Stimulated activated naive CD4-positive, alpha-beta T cell (primary cell): Measurements from ENCODE around the gene CDKN2B-AS1.
"Not testable (repeated sequence)": the region's sequence is repeated elsewhere in the genome, so short reads cannot be mapped to it uniquely, and the experiment has no call there.

ENCODE experiments used
- DNase-seq, 6 experiments: peaks; one replicate each; lab custom pipeline; 2025; lab: John Stamatoyannopoulos, UW

Gene CDKN2B-AS1

DNA sequence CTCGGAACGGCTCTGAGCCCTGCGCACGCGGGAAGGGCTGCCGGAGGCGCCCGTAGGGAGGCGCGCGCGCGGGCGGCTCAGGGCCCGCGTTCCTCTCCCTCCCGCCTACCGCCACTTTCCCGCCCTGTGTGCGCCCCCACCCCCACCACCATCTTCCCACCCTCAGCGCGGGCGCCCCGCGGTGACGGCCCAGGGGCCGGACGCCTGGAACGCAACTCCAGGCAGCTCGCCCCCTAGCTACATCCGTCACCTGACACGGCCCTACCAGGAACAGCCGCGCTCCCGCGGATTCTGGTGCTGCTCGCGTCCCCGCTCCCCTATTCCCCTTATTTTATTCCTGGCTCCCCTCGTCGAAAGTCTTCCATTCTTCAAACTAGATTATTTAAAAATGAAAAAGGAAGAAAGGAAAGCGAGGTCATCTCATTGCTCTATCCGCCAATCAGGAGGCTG lies at the start of gene CDKN2B-AS1:
CDKN2B-AS1 (plus strand) TSS at position 236 of the 450 bp plus-strand sequence.
- peak in 3 of 6 experiments; percentile 38 to 63 (median 47) for DNase-seq

DNA sequence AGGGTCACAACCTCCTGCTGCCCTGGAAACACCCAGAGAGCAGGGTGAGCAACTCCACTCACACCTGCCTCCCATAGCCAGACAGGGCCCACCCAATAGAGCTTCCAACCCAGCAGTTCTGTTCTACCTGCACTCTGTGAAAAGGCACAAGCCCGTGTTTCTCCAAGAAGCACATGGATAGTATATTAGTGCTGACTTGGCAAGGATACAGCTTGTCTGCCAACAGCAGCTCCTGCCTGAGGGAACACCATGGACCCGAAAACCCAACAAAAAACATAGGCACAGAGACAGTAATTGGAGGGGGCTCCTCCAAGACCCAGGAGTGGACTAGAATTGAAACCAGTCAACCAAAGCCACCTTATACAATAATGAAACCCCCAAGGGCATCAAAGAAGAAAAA lies 49.0 kb upstream of the CDKN2B-AS1 start:
- no peak for DNase-seq

DNA sequence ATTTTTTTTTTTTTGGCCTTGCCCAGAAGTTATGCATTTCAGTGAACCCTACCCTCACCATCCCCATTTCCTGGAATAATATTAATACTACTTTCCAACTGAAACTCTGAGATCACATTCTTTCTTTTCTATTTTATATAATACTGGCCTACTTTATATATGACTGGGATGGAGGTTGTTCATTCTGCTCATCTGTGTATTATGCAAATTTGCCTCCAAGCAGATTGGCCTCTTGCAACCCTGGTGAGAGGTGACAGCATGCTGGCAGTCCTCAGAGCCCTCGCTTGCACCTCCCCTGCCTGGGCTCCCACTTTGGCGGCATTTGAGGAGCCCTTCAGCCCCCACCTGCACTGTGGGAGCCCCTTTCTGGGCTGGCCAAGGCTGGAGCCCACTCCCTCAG lies 35.8 kb upstream of the CDKN2B-AS1 start:
- DNase-seq = no peak

DNA sequence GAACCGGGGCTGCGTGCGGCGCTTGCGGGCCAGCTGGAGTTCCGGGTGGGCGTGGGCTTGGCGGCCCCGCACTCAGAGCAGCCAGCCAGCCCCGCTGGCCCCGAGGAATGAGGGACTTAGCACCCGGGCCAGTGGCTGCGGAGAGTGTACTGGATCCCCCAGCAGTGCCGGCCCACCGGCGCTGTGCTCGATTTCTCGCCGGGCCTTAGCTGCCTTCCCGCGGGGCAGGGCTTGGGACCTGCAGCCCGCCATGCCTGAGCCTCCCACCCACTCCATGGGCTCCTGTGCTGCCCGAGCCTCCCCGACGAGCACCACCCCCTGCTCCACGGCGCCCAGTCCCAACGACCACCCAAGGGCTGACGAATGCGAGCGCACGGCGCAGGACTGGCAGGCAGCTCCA lies 35.3 kb upstream of the CDKN2B-AS1 start:
- DNase-seq = not testable (repeated sequence)

DNA sequence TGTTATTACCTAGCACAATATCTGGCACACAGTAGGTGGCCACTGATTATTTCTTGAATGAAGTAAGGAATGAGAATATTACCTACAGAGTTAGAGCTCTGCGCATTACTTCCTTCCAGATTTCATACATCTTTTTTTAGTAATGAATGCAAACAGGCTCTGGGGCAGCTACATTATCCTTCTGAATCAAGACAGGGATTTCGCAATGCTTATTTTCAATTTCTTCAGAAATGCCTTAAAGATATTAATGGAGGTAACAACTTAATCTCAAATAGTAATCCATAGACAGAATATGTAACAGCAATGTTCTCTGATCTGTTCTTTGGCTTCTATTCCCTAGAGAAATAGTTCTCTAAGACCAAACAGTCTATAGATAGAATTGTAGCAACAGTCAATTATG lies 33.0 kb upstream of the CDKN2B-AS1 start:
- no peak for DNase-seq

DNA sequence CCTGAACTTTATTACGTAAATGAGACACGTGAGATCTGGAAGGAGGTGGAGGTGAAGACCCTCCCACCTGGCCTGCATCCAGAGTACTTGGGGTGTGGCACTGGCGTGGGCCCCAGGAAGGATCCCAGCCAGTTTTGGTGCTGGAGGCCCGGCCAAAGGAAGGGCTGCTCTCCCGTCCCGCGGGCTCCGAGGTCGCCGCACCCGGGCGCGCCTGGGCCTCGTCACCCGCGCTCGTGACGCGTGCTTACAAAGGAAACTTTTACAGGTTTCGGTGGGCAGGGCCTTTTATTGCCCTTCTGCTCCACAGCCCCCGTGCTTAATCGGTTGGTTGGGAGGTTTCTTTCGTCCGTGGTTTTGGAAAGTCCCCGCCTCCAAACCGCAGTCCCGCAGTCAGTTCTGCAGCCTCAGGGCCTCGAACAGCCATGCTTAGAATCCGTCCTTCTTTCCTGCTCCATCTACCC lies 29.6 kb upstream of the CDKN2B-AS1 start:
- peak in 5 of 6 experiments; percentile 17 to 55 (median 28) for DNase-seq

DNA sequence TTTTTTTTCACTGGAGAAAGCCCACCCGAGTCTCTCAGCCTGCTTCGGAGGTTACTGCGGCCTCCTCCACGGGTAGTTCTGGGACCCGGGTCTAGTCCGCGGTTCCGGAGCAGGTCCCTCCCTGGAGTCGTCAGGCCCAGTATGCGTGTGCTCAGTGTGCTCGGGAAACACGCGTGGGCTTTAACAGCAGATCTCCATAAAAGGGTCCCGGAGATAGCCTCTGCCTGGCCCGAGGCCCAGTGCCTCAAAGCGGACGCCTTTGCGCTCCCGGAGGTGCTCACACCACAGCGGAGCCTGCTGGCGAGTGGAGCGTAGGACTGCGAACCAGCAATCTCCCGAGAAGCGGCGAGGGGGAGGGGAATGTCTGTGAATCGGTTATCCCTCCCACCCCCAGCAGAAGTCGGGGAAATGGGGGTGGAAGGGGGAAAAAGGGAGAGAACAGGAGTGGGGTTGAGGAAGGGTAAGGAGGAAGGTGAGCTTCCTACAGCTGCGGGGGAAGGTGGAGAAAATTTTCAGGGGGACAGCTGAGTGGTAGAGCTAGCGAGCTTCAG lies 29.1 kb upstream of the CDKN2B-AS1 start:
- peak in 2 of 6 experiments; percentile 11 to 21 for DNase-seq

DNA sequence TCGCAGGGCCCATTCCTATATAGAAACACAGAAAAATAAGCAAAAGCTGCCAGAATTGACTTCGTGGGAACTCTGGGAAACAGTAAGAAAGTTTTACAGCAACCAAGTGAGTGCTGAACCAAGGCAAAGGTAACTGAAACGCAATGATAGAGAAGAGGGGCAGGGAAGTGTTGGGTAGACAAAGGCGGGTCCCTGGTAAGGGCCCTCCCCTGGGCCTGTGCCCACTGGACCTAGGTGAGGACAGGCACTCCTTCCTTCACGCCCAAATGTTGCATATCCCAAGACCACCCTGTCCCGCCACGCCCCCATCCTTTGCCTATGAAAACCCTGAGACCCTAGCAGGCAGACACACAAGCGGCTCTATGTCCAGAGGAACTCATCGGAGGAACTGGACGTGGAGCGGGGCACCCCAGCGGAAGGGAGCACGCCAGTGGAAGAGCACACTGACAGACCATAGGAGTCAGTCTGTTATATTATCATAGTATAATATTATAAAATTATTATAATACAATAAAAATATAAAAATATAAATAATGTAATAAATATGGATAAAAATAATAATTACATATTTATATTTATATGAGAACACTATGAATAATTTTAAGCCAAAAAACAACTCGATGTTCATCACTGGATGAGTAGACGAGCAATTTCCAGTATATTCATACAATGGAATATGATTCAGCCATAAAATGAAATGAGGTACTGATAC lies 28.3 kb upstream of the CDKN2B-AS1 start:
- no peak for DNase-seq

DNA sequence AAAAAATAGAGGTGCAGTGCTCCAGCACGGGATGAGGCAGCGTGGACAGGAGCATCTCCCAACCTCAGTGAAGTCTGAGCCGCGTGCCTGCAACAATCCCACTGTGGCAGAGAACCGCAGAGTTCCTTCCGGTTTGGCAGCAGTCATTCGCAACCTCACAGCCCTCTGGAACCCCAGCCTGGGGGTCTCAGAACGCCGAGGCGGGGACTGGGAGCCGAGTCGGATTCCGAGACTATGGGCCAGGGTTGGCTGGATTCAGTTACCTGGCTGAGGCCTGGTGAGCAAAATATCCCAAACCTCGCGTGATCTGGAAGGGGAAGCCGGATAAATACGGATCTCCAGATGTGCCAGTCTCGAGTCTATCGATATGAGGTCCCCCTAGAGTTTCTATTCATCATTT lies 27.4 kb upstream of the CDKN2B-AS1 start:
- peak in 1 of 6 experiments; percentile 28 for DNase-seq

DNA sequence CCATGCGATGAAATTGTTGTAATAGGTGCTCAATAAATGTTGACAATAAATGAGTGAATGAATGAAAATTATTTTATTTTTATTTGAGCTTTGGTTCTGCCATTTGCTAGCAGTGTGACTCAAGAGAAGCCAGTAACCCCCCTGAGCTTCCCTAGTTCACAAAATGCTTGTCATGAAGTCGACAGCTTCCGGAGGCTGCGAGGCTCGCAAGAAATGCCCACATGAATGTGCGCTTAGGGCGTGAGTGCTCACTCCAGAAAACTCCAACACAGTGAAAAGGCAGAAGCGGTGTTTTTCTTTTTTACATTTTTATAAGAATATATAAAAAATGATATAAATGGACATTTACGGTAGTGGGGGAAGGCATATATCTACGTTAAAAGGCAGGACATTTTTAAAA lies 26.9 kb upstream of the CDKN2B-AS1 start:
- no peak for DNase-seq

DNA sequence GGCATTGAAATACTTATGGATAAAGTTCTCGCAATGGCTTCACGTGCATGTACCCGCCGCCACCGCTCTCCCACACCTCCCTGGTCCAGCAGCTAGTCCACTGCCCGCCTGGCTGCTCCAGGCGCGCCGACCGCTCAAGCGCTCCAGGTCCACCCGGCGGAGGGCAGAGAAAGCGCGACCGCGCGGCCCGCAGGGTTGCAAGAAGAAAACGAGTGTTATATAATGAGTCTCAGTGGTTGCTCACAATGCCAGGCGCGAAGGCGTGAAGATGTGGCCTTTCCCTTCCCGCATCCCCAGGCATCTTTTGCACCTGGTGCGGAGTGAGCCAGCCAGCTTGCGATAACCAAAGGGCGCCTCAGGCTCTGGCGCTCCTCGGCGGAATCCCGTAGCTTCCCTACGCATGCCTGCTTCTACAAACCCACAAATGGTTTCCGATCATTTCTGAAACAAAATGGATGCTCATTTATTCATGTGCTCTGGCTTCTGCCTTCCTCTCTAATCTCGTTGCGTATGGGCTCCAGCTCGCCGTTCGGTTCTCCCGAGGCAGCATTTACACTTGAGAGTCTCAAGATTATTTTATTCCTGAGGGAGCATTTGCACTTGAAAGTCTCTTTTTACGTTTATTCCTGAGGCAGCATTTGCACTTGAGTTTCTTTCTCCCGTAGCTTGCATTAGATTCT lies 26.1 kb upstream of the CDKN2B-AS1 start:
- DNase-seq = peak in 2 of 6 experiments; percentile 29 to 54

DNA sequence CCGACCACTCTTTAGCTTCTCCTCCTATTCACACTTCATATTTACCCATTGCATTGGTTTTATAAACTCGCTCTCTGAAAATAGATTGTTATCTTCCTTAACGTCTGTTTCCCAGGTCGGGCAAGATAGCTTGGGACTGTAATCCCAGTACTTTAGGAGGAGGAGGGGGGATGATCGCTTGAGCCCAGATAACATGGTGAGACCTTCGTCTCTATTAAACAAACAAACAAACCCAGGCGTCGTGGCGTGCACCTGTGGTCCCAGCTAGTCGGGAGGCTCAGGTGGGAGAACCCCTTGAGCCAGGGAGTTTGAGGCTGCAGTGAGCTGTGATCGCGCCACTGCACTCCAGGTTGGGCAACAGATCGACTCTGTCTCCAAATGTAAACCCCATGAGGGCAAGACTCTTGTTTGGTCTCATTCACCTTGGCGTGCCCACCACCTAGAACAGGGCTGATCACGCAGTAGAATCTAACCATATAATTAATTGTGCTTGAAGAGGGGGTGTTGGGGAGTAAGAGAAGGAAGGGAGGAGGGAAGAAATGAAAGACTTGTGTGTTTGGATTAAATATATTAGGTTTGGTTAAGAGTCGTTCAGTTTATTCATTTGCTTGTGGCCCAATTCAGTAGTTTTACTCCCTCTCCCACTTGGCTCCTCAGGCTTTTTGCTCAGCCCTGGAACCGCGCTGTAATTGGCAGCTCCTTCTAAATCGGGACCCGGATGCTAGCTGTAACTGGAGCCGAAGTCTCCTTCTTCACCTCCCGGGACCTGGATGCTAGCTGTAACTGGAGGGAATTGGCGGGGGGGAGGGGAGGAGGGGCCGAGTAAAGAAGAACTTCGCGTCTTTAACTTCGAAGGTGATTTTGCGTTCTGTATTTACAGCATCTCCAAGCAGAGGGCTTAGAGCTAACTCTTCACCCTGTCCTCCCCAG lies 25.3 kb upstream of the CDKN2B-AS1 start:
- DNase-seq = peak in 1 of 6 experiments; percentile 51

DNA sequence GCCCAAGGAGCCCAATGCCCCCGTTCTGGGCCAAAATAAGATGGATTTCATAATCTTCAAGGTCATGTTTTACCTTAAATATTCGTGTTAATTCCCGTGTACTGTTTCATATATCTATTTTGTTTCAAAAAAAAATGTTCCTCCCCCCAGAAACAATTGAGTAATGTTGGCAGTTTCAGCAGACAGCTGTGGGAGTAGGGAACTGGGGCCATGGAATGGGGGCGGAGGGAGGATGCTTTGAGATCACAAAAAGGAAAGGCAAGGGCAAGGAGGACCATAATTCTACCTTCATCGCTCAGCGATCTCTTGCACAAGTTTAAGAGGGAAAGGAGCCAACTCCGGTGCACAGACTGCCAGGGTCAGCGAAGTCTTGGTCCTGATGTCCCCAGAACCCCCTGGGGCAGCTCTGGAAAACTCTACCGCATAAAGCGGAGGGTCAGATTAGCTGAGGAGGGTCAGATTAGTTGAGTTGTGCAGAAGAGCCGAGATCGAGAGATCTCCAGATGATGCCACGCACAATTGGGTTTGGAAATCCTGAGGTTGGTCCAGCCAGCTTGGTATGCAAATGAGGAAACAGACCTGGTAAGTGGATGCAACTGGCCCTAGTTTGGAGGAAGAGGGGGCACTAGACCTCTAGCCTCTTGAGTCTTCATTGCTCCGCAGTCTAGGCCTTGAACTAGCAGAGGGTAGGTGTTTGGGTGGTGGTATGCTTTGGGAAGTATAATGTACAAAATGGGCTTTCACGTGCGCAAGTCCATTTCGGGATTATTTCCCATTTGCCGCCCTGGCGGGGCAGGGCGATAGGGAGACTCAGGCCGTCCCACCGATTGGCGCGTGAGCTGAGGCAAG lies 24.4 kb upstream of the CDKN2B-AS1 start:
- peak in 1 of 6 experiments; percentile 10 for DNase-seq

DNA sequence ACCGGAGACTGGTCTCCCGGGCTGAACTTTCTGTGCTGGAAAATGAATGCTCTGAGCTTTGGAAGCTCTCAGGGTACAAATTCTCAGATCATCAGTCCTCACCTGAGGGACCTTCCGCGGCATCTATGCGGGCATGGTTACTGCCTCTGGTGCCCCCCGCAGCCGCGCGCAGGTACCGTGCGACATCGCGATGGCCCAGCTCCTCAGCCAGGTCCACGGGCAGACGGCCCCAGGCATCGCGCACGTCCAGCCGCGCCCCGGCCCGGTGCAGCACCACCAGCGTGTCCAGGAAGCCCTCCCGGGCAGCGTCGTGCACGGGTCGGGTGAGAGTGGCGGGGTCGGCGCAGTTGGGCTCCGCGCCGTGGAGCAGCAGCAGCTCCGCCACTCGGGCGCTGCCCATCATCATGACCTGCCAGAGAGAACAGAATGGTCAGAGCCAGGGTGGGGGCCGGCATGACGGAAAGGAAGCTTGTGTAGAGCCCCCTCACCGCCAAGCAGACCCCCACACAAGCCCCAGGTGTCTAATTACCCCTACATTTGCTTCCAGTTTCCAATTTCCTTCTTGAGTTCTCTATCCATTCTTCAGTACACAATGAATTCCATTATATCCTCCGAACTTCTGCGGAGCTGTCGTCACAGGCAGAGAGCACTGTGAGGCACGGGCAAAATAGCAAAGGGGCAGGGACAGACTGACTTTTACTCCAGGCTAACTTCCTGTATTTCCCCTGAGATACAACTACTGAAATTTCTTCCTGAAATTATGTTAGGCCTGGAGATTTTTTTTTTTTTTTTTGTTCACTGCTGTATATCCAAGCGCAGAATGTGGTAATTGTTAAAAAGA lies 23.6 kb upstream of the CDKN2B-AS1 start:
- DNase-seq = no peak

DNA sequence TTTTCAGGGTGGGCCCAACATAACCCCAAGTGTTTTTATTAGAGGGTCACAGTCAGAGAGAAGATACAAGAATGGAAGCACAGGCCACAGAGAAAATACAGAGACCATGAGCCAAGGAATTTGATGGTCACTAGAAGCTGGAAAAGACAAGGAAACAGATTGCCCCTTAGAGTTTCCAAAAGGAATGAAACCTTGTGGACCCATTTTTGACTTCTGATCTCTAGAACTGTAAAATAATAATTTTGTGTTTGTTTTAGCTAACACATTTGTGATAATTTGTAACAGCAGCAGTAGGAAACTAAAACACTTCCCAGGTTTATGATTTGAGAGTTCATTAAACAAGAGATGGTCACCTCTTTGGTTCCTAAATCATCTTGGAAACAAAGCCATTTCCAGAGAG lies 22.2 kb upstream of the CDKN2B-AS1 start:
- no peak for DNase-seq

DNA sequence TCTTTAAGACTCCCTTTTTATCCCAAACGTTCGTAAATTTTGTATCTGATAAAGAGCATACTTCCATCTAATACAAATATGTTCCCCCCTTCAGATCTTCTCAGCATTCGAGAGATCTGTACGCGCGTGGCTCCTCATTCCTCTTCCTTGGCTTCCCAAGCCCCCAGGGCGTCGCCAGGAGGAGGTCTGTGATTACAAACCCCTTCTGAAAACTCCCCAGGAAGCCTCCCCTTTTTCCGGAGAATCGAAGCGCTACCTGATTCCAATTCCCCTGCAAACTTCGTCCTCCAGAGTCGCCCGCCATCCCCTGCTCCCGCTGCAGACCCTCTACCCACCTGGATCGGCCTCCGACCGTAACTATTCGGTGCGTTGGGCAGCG lies 20.3 kb upstream of the CDKN2B-AS1 start:
- peak in 1 of 6 experiments; percentile 38 for DNase-seq

DNA sequence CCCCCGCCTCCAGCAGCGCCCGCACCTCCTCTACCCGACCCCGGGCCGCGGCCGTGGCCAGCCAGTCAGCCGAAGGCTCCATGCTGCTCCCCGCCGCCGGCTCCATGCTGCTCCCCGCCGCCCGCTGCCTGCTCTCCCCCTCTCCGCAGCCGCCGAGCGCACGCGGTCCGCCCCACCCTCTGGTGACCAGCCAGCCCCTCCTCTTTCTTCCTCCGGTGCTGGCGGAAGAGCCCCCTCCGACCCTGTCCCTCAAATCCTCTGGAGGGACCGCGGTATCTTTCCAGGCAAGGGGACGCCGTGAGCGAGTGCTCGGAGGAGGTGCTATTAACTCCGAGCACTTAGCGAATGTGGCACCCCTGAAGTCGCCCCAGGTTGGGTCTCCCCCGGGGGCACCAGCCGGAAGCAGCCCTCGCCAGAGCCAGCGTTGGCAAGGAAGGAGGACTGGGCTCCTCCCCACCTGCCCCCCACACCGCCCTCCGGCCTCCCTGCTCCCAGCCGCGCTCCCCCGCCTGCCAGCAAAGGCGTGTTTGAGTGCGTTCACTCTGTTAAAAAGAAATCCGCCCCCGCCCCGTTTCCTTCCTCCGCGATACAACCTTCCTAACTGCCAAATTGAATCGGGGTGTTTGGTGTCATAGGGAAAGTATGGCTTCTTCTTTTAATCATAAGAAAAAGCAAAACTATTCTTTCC lies 19.7 kb upstream of the CDKN2B-AS1 start:
- DNase-seq = peak in 4 of 6 experiments; percentile 18 to 39 (median 38)

DNA sequence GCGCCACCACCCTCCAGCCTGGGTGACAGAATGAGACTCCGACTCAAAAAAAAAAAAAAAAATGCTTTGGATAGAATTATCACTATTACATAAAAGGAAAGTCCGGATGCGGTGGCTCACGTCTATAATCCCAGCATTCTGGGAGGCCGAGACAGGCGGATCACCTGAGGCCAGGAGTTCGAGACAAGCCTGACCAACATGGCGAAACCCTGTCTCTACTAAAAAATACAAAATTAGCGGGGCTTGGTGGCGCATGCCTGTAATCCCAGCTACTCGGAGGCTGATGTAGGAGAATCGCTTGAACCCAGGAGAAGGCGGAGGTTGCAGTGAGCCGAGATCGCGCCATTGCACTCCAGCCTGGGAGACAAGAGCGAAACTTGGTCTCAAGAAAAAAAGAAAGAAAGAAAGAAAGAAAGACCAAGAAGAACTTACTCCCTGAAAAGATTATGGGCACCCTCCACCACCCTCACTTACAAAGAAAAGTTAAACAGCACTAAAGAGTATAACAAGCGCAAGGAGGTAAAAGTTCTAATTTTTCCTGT lies 18.2 kb upstream of the CDKN2B-AS1 start:
- no peak for DNase-seq

DNA sequence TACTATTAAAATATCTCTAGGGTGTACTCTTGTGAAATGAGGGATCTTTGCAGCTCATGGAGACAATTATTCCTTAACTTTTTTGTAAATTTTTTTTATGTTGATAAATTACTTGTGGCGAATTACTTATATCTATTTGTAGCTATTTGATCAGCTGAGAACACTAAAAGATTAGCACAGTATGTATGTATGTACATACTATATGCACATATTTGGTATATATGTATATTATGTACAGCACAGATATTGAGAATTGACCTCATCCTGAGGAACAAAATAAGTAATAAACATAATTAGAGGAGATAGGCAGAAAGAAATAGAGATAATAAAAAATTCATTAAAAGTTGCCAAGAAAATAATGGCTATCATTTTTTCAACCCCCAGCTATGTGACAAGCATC lies 12.2 kb upstream of the CDKN2B-AS1 start:
- no peak for DNase-seq
